Right cardiac atrium (tissue), 5 donors: Measurements from ENCODE around the gene FAT1. TPM values are rescaled to one million over a fixed set of nuclear protein-coding genes. Genes with fewer than 3 reads are reported as not detected.

Source experiments
- ATAC-seq, 2 donors: fragments of 200-7000 bp; cut with Tn5 transposase; one replicate each; pipeline versions ENCODE4 v1.8.0 to v1.9.1; 2020; ENCODE audit warnings: moderate library complexity in 2 of 2, mild to moderate bottlenecking in 1 of 2
- DNase-seq, 3 donors: peaks; one replicate each; pipeline ENCODE4 v3.0.0-alpha.2; 2020
- H3K27ac ChIP-seq: one replicate; pipeline ENCODE4 v1.5.1; 2013; ENCODE audit warnings: mild to moderate bottlenecking, low read length, control low read depth, moderate library complexity
- H3K27me3 ChIP-seq: one replicate; pipeline ENCODE4 v1.6.1; 2013; ENCODE audit not compliant: control insufficient read depth, insufficient read depth
- H3K4me1 ChIP-seq: one replicate; pipeline ENCODE4 v1.6.1; 2013; ENCODE audit warnings: low read length; ENCODE audit not compliant: control insufficient read depth, insufficient read depth
- H3K4me3 ChIP-seq: one replicate; pipeline ENCODE4 v1.5.1; 2013; ENCODE audit warnings: low read length, control low read depth
- H3K9me3 ChIP-seq: one replicate; pipeline ENCODE4 v1.6.1; 2013; ENCODE audit warnings: low read length; ENCODE audit not compliant: control insufficient read depth
- WGBS: extraction: QIAGEN DNeasy Blood & Tissue Kit; methylation state at CpG from one replicate; pipeline ENCODE4 v1.1.7; 2013; 5-methylcytosine and 5-hydroxymethylcytosine counted together
- intact Hi-C, 4 donors: fragments of 100-400 bp; cut with DNase I; formaldehyde crosslinking; loops; one replicate each; pipeline versions ENCODE4 v1.11.0 to v1.14.0; 2022 to 2023
- polyA plus RNA-seq: library from polyadenylated mRNA; stranded (reverse); fragments of 200-250 nt; gene quantifications from one replicate; pipeline ENCODE4 v1.2.3, GENCODE V29; 2013
- total RNA-seq, 4 donors: library from RNA; stranded (reverse); fragmentation: NEBNext Ultra II Directional; extraction: Animal tissue kit (Norgen Biotek cat#: 25700); gene quantifications; one replicate each; pipeline ENCODE4 v1.2.1, GENCODE V29; 2021
- donor health status: healthy with polysubstance abuse.
- donor health status: DM: no; HTN: yes; CAD: no.
- donor health status: DM: no; HTN: no; CAD: no.
- donor health status: DM: no; HTN: yes; CAD: no; lungs with severe emphysema.
- donor health status: DM: yes; HTN: yes; CAD: no.

FAT1 gene
- total and polyA plus RNA-seq, 5 donors, result 29.7 to 95.2 (median 77.1) TPM

DNA sequence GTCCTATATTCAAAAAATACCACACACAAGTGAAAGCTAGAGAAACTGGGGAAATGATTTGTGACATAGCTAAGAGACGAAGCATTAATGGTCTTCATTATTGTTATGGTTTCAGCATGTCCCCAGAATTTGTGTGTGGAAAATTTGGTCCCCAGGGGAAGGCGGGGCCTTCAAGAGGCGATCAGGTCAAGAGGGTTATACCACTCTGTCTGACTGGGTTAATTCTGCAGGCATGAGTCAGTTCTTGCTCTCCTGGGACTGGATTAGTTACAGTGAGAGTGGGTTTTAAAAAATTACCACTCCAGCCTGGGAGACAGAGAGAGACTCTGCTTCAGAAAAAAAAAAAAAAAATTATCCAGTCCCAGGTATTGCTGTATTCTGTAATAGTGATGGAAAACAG is 166.2 kb downstream of the FAT1 start:
- no peaks in the 10 kb centered on the region for H3K9me3 ChIP-seq
- intact Hi-C loops, result no loop called here
- DNase-seq (no peak), ATAC-seq (no peak)
- no peak overlapping the region for H3K4me3 ChIP-seq
- no peaks in the 10 kb centered on the region for H3K27me3 ChIP-seq
- no peaks in the 10 kb centered on the region for H3K4me1 ChIP-seq
- H3K27ac ChIP-seq, result no peak overlapping the region
- 63% methylated on average over 3 of the region's 3 CpGs for WGBS

- H3K27me3 ChIP-seq, result no peaks in the 10 kb centered on the region
- no peak overlapping the region for H3K27ac ChIP-seq
- intact Hi-C loops, result no loop called here
- DNase-seq (no peak), ATAC-seq (no peak)
- H3K4me1 ChIP-seq, result no peaks in the 10 kb centered on the region
- 48% methylated on average over 7 of the region's 7 CpGs for WGBS
- H3K9me3 ChIP-seq, result no peaks in the 10 kb centered on the region
- H3K4me3 ChIP-seq, result no peak overlapping the region
These were observed 166.6 kb downstream of the FAT1 start for GRCh38 chr4:186557061-186557460.

GRCh38 chr4:186554914-186555827 is 168.5 kb downstream of the FAT1 start, which contains the start of gene MTNR1A:
Gene MTNR1A (minus strand): TSS chr4:186555567. CDS start chr4:186555365, 202 bp downstream.
- no peaks in the 10 kb centered on the region for H3K9me3 ChIP-seq
- DNase-seq (no peak), ATAC-seq (no peak)
- no peaks in the 10 kb centered on the region for H3K4me1 ChIP-seq
- no peaks in the 10 kb centered on the region for H3K27me3 ChIP-seq
- no peak within 1 kb of the TSS for H3K4me3 ChIP-seq
- no peak within 1 kb of the TSS for H3K27ac ChIP-seq
- intact Hi-C loops, result no loop called here
- 4% methylated on average over 91 of the region's 91 CpGs for WGBS

GRCh38 chr4:186554539-186554913 is 169.1 kb downstream of the FAT1 start:
- no peak overlapping the region for H3K4me3 ChIP-seq
- H3K27me3 ChIP-seq, result peaks cover 2% of the 10 kb centered on the region
- no peak for ATAC-seq
- no peak for DNase-seq
- no peaks in the 10 kb centered on the region for H3K9me3 ChIP-seq
- H3K4me1 ChIP-seq, result no peaks in the 10 kb centered on the region
- intact Hi-C loops, result no loop called here
- WGBS, result 2% methylated on average over 12 of the region's 12 CpGs
- no peak overlapping the region for H3K27ac ChIP-seq

GRCh38 chr4:186553717-186554116 is 169.9 kb downstream of the FAT1 start:
- H3K27me3 ChIP-seq, result peaks cover 2% of the 10 kb centered on the region

GRCh38 chr4:186551849-186552248 is 171.8 kb downstream of the FAT1 start:
- Histone ChIP-seq H3K27ac (no peak overlapping the region), H3K9me3 (no peaks in the 10 kb centered on the region), H3K4me3 (no peak overlapping the region), H3K4me1 (no peaks in the 10 kb centered on the region), H3K27me3 (peaks cover 2% of the 10 kb centered on the region)
- no peak for DNase-seq
- intact Hi-C loops, result no loop called here
- no peak for ATAC-seq
- WGBS, result 89% methylated on average over 2 of the region's 2 CpGs

More at GRCh38 chr4:186553717-186554116, 169.9 kb downstream of the FAT1 start:
- WGBS, result 54% methylated on average over 13 of the region's 13 CpGs
- Histone ChIP-seq H3K4me1 (no peaks in the 10 kb centered on the region), H3K27ac (no peak overlapping the region), H3K9me3 (no peaks in the 10 kb centered on the region), H3K4me3 (no peak overlapping the region)
- DNase-seq, result no peak
- intact Hi-C loops, result no loop called here
- ATAC-seq, result no peak

DNA sequence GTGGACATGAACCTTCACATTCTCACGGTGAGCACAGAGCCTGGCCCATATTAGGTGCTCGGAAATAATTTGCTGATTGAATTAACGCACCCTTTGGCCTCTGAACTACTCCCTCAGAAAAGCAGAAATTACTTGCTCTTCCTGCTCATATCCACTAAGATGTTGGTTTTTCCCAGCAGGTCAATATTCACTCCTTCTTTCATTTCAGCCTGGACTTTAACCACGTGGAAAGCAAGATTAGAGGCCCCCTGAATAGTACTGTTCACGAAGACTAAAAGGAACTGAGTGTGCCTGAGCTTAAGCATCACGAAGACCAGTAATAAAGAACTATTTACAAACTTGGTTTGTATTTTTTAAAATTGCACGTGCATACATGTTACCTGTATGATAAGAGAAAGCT is 178.2 kb downstream of the FAT1 start:
- WGBS, result 76% methylated on average over 7 of the region's 7 CpGs
- intact Hi-C loops, result no loop called here
- Histone ChIP-seq H3K27me3 (peaks cover 2% of the 10 kb centered on the region), H3K4me1 (no peaks in the 10 kb centered on the region), H3K4me3 (no peak overlapping the region), H3K9me3 (no peaks in the 10 kb centered on the region), H3K27ac (no peak overlapping the region)
- ATAC-seq, result no peak
- no peak for DNase-seq

DNA sequence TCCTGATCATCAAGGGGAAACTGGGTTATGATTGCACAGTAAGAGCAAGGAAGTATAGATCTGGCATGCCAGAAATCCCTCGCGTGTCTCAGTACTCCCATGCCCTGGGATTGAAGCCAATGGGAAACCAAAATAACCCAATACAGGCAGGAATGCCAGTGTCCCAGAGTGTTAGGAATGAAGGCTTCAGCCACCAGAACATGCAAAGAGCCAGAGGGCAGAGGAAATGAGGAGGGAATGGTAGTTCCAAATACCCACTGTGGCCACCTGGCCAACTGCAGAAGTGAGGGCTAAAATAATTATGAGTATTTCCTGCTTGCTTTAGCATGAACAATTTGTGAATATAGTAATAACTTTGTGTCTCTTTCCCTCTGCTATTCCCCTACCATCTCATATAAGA is 180.4 kb downstream of the FAT1 start:
- 71% methylated on average over 2 of the region's 2 CpGs for WGBS
- Histone ChIP-seq H3K27me3 (no peaks in the 10 kb centered on the region), H3K27ac (no peak overlapping the region), H3K9me3 (no peaks in the 10 kb centered on the region), H3K4me3 (no peak overlapping the region), H3K4me1 (no peaks in the 10 kb centered on the region)
- DNase-seq, result no peak
- no peak for ATAC-seq
- intact Hi-C loops, result no loop called here

DNA sequence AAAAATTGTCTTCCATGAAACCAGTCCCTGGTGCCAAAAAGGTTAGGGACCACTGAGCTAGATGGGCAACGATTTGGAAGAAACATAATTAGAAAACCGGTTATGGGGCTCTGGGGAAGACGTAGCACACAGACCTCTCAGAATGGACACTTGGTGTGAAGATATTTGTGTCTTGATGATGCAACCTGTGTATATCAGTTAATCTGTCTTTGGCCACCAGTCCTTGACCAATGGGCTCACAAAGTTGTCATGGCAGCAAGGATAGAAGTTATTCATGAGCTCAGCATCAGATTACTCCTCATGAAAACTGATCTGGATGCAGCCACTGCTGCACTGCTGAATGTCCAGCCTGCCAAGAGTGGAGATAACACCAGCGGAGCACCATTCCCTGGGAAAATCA is 181.9 kb downstream of the FAT1 start:
- intact Hi-C loops, result no loop called here

GRCh38 chr4:186537843-186538521 is 185.7 kb downstream of the FAT1 start:
- intact Hi-C loops, result no loop called here
- no peaks in the 10 kb centered on the region for H3K4me1 ChIP-seq
- no peak for DNase-seq

More for the DNA sequence above, 181.9 kb downstream of the FAT1 start:
- no peaks in the 10 kb centered on the region for H3K9me3 ChIP-seq
- ATAC-seq (no peak), DNase-seq (no peak)
- WGBS, result 81% methylated on average over 4 of the region's 4 CpGs
- H3K4me3 ChIP-seq, result no peak overlapping the region
- no peaks in the 10 kb centered on the region for H3K27me3 ChIP-seq
- no peak overlapping the region for H3K27ac ChIP-seq
- no peaks in the 10 kb centered on the region for H3K4me1 ChIP-seq

More at GRCh38 chr4:186537843-186538521, 185.7 kb downstream of the FAT1 start:
- H3K4me3 ChIP-seq, result no peak overlapping the region
- no peaks in the 10 kb centered on the region for H3K27me3 ChIP-seq
- H3K27ac ChIP-seq, result no peak overlapping the region
- 74% methylated on average over 19 of the region's 19 CpGs for WGBS
- H3K9me3 ChIP-seq, result no peaks in the 10 kb centered on the region
- ATAC-seq, result no peak
